HCT116 (cell line): Measurements from ENCODE around the gene KCTD1. TPM values are rescaled to one million over a fixed set of nuclear protein-coding genes. Genes with fewer than 3 reads are reported as not detected.

Experiments
- ATAC-seq: fragments of 200-7000 bp; cut with Tn5 transposase; 2 replicates; pipeline ENCODE4 v1.9.1; 2020; ENCODE audit warnings: mild to moderate bottlenecking, moderate library complexity
- BruUV-seq: library from RNA; stranded (reverse); fragments of 400-500 nt; replicated peaks from 2 replicates; lab custom pipeline; 2021; lab: Mats Ljungman, UMichigan
- CTCF ChIA-PET: fragments of 300-600 bp; sonication (Branson Sonifier 250); formaldehyde crosslinking; loops from one replicate; lab custom pipeline; 2021; ENCODE audit warnings: antibody characterized with exemption; lab: Charles Lee
- POLR2A ChIA-PET: fragments of 300-600, 350-600 bp; sonication (Branson Sonifier 250); formaldehyde crosslinking; loops from one replicate; lab custom pipeline; 2021; ENCODE audit warnings: antibody characterized with exemption; lab: Charles Lee
- RAD21 ChIA-PET, 2 experiments: fragments of 300-600 bp; sonication (Branson Sonifier 250); formaldehyde crosslinking; loops; one replicate each; lab custom pipeline; 2023; ENCODE audit warnings: low total read pairs in 2 of 2; ENCODE audit not compliant: uncharacterized antibody in 2 of 2, unreplicated experiment in 2 of 2, low non-redundant PET in 1 of 2; lab: Charles Lee
- DNase-seq: peaks from one replicate; pipeline ENCODE4 v3.0.0-alpha.2; 2010; ENCODE audit warnings: low read depth, low spot score
- H2AFZ ChIP-seq: fragments of 200-600 bp; shearing (Covaris generic), sonication (generic); 2 replicates; pipeline ENCODE4 v1.6.1; 2017; ENCODE audit warnings: low read depth, mixed run types, mixed read lengths, antibody characterized with exemption, low read length; ENCODE audit not compliant: poor library complexity, severe bottlenecking
- H3K27ac ChIP-seq: 2 replicates; pipeline ENCODE4 v1.5.1; 2012; ENCODE audit warnings: low read depth, low read length
- H3K27me3 ChIP-seq: fragments of 200-600 bp; sonication (generic); 2 replicates; pipeline ENCODE4 v1.6.1; 2016; ENCODE audit warnings: mixed run types, low read length, mixed read lengths; ENCODE audit not compliant: insufficient read depth
- H3K36me3 ChIP-seq, 2 experiments: fragments of 200-500 bp in 1 of 2; fragments of 200-600 bp in 1 of 2; sonication (Bioruptor generic) in 1 of 2; sonication (generic) in 1 of 2; 2 replicates each; pipeline versions ENCODE4 v1.5.1 to v1.6.1; 2014 to 2016; ENCODE audit warnings: low read length in 2 of 2, inconsistent platforms in 1 of 2, mixed read lengths in 1 of 2, mixed run types in 1 of 2; ENCODE audit not compliant: insufficient read depth in 2 of 2, control insufficient read depth in 1 of 2
- H3K4me1 ChIP-seq, 2 experiments: fragments of 200-600 bp in 1 of 2; sonication (generic) in 1 of 2; 2 replicates each; pipeline versions ENCODE4 v1.5.1 to v1.6.1; 2012 to 2017; ENCODE audit warnings: low read length in 2 of 2, inconsistent platforms in 1 of 2, mild to moderate bottlenecking in 1 of 2, mixed read lengths in 1 of 2, mixed run types in 1 of 2, moderate library complexity in 1 of 2; ENCODE audit not compliant: insufficient read depth in 2 of 2, control insufficient read depth in 1 of 2
- H3K4me2 ChIP-seq: fragments of 200-600 bp; sonication (generic); 2 replicates; pipeline ENCODE4 v1.6.1; 2017; ENCODE audit warnings: mixed run types, low read length, mixed read lengths
- H3K4me3 ChIP-seq, 2 experiments: fragments of 200-600 bp in 1 of 2; sonication (generic) in 1 of 2; replicated peaks in 1 of 2; 2 replicates each; pipeline ENCODE4 v1.5.1; 2011 to 2016; ENCODE audit warnings: low read length in 2 of 2, control low read depth in 1 of 2, low read depth in 1 of 2, mild to moderate bottlenecking in 1 of 2, mixed read lengths in 1 of 2, mixed run types in 1 of 2
- H3K79me2 ChIP-seq: fragments of 200-600 bp; sonication (generic); 2 replicates; pipeline ENCODE4 v1.6.1; 2017; ENCODE audit warnings: mild to moderate bottlenecking, mixed run types, low read length, moderate library complexity, mixed read lengths; ENCODE audit not compliant: insufficient read depth
- H3K9ac ChIP-seq: fragments of 200-600 bp; sonication (generic); 2 replicates; pipeline ENCODE4 v1.6.1; 2016; ENCODE audit warnings: low read length, mixed read lengths
- H3K9me2 ChIP-seq: fragments of 200-600 bp; sonication (generic), shearing (Covaris generic); 2 replicates; pipeline ENCODE4 v1.6.1; 2017; ENCODE audit warnings: mixed run types, mild to moderate bottlenecking, moderate library complexity; ENCODE audit not compliant: insufficient read depth
- H3K9me3 ChIP-seq, 2 experiments: fragments of 200-500 bp in 1 of 2; fragments of 200-600 bp in 1 of 2; sonication (Bioruptor generic) in 1 of 2; sonication (generic) in 1 of 2; 2 replicates each; pipeline ENCODE4 v1.6.1; 2014 to 2017; ENCODE audit warnings: low read length in 2 of 2, mixed read lengths in 2 of 2, inconsistent platforms in 1 of 2, low read depth in 1 of 2, mild to moderate bottlenecking in 1 of 2, mixed run types in 1 of 2, moderate library complexity in 1 of 2; ENCODE audit not compliant: control insufficient read depth in 1 of 2, insufficient read depth in 1 of 2
- H4K20me1 ChIP-seq: fragments of 200-600 bp; sonication (generic), shearing (Covaris generic); 2 replicates; pipeline ENCODE4 v1.6.1; 2017; ENCODE audit warnings: mixed run types, mild to moderate bottlenecking, moderate library complexity; ENCODE audit not compliant: insufficient read depth
- ATF3 ChIP-seq: IDR thresholded peaks from 2 replicates; pipeline ENCODE4 v1.6.1; 2012
- CBX3 ChIP-seq: IDR thresholded peaks from 2 replicates; pipeline ENCODE4 v1.6.1; 2012; ENCODE audit warnings: low read depth
- CEBPB ChIP-seq: IDR thresholded peaks from 2 replicates; pipeline ENCODE4 v1.6.1; 2012; ENCODE audit warnings: low read depth
- ELF1 ChIP-seq: IDR thresholded peaks from 2 replicates; pipeline ENCODE4 v1.6.1; 2012; ENCODE audit warnings: low read depth, borderline replicate concordance
- EZH2phosphoT487 ChIP-seq: fragments of 200-600 bp; IDR thresholded peaks from 2 replicates; pipeline ENCODE4 v1.6.1; 2018; ENCODE audit warnings: antibody characterized with exemption, borderline replicate concordance
- POLR2A ChIP-seq: IDR thresholded peaks from 2 replicates; pipeline ENCODE4 v1.7.0; 2011; ENCODE audit warnings: borderline replicate concordance; ENCODE audit not compliant: insufficient read depth, insufficient read length; ENCODE audit errors: extremely low read depth
- POLR2AphosphoS5 ChIP-seq: IDR thresholded peaks from 2 replicates; pipeline ENCODE4 v1.6.1; 2011; ENCODE audit warnings: mild to moderate bottlenecking, low read depth, low read length, moderate library complexity
- RAD21 ChIP-seq: IDR thresholded peaks from 2 replicates; pipeline ENCODE4 v1.6.1; 2012; ENCODE audit warnings: low read depth, mild to moderate bottlenecking
- SIN3A ChIP-seq: IDR thresholded peaks from 2 replicates; pipeline ENCODE4 v1.6.1; 2012; ENCODE audit warnings: low read depth
- SP1 ChIP-seq: IDR thresholded peaks from 2 replicates; pipeline ENCODE4 v1.6.1; 2012; ENCODE audit warnings: low read depth
- SRF ChIP-seq: IDR thresholded peaks from 2 replicates; pipeline ENCODE4 v1.6.1; 2012; ENCODE audit warnings: low read depth
- YY1 ChIP-seq: IDR thresholded peaks from 2 replicates; pipeline ENCODE4 v1.6.1; 2011; ENCODE audit warnings: low read length, low read depth, moderate library complexity, mild to moderate bottlenecking; ENCODE audit not compliant: insufficient replicate concordance; ENCODE audit errors: extremely low read depth
- ZNF274 ChIP-seq: fragments of 200-500 bp; sonication (Bioruptor generic); IDR thresholded peaks from 2 replicates; pipeline ENCODE4 v1.6.1; 2014; ENCODE audit warnings: mild to moderate bottlenecking, low read depth, low read length, inconsistent platforms
- intact Hi-C: fragments of 100-400 bp; cut with micrococcal nuclease; formaldehyde crosslinking; loops from 2 replicates; pipeline ENCODE4 v1.10.0; 2022
- total RNA-seq: library from RNA; stranded (reverse); gene quantifications from one replicate; pipeline ENCODE4 v1.2.1, GENCODE V29; 2021; ENCODE audit not compliant: unreplicated experiment
- TF ChIP-seq, protein P1 (sequence below): IDR thresholded peaks from 2 replicates; pipeline ENCODE4 v1.6.1; 2012
- TF ChIP-seq, protein P2 (sequence below), 3 experiments: fragments of 200-600 bp in 1 of 3; sonication (generic) in 1 of 3; IDR thresholded peaks in 2 of 3; conservative IDR thresholded peaks in 1 of 3; 2 replicates each; pipeline ENCODE4 v1.5.1; 2012 to 2017; ENCODE audit warnings: low read depth in 2 of 3, low read length in 2 of 3, antibody characterized with exemption in 1 of 3, borderline replicate concordance in 1 of 3, control low read depth in 1 of 3, mild to moderate bottlenecking in 1 of 3, mixed read lengths in 1 of 3, mixed run types in 1 of 3, moderate library complexity in 1 of 3; ENCODE audit not compliant: insufficient read depth in 1 of 3
- TF ChIP-seq, protein P3 (sequence below): IDR thresholded peaks from 2 replicates; pipeline ENCODE4 v1.6.1; 2011; ENCODE audit warnings: mild to moderate bottlenecking, low read length, moderate library complexity; ENCODE audit not compliant: insufficient replicate concordance; ENCODE audit errors: extremely low read depth
- TF ChIP-seq, protein P4 (sequence below): IDR thresholded peaks from 2 replicates; pipeline ENCODE4 v1.6.1; 2012; ENCODE audit warnings: low read depth

Gene KCTD1
- total RNA-seq, 1 experiment from 2014 or later = 16.8 TPM

GRCh38 chr18:26565514-26565913 lies 17.2 kb upstream of the KCTD1 start:
- intact Hi-C loops = no loop called here
- Histone ChIP-seq H4K20me1 (no peaks in the 10 kb centered on the region), H3K79me2 (no peaks in the 10 kb centered on the region), H3K27me3 (no peaks in the 10 kb centered on the region), H3K9ac (no peak overlapping the region), H3K4me1 (peaks cover 4 to 24% of the 10 kb centered on the region in 2 experiments; a peak in 3 of 4 replicates), H3K9me3 (no peaks in the 10 kb centered on the region), H3K4me3 (no peak overlapping the region), H3K4me2 (no peak overlapping the region), H3K27ac (no peak overlapping the region), H3K9me2 (no peaks in the 10 kb centered on the region), H3K36me3 (no peaks in the 10 kb centered on the region), H2AFZ (no peak overlapping the region)
- DNase-seq = no peak
- RAD21 ChIA-PET = no interaction called here
- POLR2A ChIA-PET = no interaction called here
- ATAC-seq = no peak
- BruUV-seq = no TSS peak
- TF ChIP-seq POLR2A = no peak
- TF ChIP-seq ZNF274 = no peak
- TF ChIP-seq POLR2AphosphoS5 = no peak
- no peak for TF ChIP-seq ELF1
- TF ChIP-seq ATF3 = no peak
- no peak for TF ChIP-seq RAD21
- no peak for TF ChIP-seq YY1
- TF ChIP-seq, protein P1, sequence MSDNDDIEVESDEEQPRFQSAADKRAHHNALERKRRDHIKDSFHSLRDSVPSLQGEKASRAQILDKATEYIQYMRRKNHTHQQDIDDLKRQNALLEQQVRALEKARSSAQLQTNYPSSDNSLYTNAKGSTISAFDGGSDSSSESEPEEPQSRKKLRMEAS = no peak
- TF ChIP-seq SP1 = no peak
- TF ChIP-seq SIN3A = no peak
- TF ChIP-seq, protein P2, sequence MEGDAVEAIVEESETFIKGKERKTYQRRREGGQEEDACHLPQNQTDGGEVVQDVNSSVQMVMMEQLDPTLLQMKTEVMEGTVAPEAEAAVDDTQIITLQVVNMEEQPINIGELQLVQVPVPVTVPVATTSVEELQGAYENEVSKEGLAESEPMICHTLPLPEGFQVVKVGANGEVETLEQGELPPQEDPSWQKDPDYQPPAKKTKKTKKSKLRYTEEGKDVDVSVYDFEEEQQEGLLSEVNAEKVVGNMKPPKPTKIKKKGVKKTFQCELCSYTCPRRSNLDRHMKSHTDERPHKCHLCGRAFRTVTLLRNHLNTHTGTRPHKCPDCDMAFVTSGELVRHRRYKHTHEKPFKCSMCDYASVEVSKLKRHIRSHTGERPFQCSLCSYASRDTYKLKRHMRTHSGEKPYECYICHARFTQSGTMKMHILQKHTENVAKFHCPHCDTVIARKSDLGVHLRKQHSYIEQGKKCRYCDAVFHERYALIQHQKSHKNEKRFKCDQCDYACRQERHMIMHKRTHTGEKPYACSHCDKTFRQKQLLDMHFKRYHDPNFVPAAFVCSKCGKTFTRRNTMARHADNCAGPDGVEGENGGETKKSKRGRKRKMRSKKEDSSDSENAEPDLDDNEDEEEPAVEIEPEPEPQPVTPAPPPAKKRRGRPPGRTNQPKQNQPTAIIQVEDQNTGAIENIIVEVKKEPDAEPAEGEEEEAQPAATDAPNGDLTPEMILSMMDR (IDR thresholded peaks at IDR 0.05 in 2 of 3, conservative IDR thresholded peaks at IDR 0.05 in 1 of 3; ENCODE audit: borderline replicate concordance in 1 of 3, insufficient read depth in 1 of 3, low read depth in 2 of 3, low read length in 2 of 3) = no peak
- TF ChIP-seq, protein P3, sequence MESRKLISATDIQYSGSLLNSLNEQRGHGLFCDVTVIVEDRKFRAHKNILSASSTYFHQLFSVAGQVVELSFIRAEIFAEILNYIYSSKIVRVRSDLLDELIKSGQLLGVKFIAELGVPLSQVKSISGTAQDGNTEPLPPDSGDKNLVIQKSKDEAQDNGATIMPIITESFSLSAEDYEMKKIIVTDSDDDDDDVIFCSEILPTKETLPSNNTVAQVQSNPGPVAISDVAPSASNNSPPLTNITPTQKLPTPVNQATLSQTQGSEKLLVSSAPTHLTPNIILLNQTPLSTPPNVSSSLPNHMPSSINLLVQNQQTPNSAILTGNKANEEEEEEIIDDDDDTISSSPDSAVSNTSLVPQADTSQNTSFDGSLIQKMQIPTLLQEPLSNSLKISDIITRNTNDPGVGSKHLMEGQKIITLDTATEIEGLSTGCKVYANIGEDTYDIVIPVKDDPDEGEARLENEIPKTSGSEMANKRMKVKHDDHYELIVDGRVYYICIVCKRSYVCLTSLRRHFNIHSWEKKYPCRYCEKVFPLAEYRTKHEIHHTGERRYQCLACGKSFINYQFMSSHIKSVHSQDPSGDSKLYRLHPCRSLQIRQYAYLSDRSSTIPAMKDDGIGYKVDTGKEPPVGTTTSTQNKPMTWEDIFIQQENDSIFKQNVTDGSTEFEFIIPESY = no peak
- TF ChIP-seq CEBPB = no peak
- TF ChIP-seq CBX3 = no peak
- TF ChIP-seq SRF = no peak
- TF ChIP-seq, protein P4, sequence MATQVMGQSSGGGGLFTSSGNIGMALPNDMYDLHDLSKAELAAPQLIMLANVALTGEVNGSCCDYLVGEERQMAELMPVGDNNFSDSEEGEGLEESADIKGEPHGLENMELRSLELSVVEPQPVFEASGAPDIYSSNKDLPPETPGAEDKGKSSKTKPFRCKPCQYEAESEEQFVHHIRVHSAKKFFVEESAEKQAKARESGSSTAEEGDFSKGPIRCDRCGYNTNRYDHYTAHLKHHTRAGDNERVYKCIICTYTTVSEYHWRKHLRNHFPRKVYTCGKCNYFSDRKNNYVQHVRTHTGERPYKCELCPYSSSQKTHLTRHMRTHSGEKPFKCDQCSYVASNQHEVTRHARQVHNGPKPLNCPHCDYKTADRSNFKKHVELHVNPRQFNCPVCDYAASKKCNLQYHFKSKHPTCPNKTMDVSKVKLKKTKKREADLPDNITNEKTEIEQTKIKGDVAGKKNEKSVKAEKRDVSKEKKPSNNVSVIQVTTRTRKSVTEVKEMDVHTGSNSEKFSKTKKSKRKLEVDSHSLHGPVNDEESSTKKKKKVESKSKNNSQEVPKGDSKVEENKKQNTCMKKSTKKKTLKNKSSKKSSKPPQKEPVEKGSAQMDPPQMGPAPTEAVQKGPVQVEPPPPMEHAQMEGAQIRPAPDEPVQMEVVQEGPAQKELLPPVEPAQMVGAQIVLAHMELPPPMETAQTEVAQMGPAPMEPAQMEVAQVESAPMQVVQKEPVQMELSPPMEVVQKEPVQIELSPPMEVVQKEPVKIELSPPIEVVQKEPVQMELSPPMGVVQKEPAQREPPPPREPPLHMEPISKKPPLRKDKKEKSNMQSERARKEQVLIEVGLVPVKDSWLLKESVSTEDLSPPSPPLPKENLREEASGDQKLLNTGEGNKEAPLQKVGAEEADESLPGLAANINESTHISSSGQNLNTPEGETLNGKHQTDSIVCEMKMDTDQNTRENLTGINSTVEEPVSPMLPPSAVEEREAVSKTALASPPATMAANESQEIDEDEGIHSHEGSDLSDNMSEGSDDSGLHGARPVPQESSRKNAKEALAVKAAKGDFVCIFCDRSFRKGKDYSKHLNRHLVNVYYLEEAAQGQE = no peak
- TF ChIP-seq EZH2phosphoT487 = no peak
- CTCF ChIA-PET = interaction anchor here (1.9 kb wide), 1 partner anchor 129 kb away, joined by 4 read pairs; no protein-coding TSS in a partner anchor
